ENCODE data around the gene RPN1.
"Not testable (repeated sequence)": the region's sequence is repeated elsewhere in the genome, so short reads cannot be mapped to it uniquely, and the experiment has no call there.

RPN1 gene

DNA sequence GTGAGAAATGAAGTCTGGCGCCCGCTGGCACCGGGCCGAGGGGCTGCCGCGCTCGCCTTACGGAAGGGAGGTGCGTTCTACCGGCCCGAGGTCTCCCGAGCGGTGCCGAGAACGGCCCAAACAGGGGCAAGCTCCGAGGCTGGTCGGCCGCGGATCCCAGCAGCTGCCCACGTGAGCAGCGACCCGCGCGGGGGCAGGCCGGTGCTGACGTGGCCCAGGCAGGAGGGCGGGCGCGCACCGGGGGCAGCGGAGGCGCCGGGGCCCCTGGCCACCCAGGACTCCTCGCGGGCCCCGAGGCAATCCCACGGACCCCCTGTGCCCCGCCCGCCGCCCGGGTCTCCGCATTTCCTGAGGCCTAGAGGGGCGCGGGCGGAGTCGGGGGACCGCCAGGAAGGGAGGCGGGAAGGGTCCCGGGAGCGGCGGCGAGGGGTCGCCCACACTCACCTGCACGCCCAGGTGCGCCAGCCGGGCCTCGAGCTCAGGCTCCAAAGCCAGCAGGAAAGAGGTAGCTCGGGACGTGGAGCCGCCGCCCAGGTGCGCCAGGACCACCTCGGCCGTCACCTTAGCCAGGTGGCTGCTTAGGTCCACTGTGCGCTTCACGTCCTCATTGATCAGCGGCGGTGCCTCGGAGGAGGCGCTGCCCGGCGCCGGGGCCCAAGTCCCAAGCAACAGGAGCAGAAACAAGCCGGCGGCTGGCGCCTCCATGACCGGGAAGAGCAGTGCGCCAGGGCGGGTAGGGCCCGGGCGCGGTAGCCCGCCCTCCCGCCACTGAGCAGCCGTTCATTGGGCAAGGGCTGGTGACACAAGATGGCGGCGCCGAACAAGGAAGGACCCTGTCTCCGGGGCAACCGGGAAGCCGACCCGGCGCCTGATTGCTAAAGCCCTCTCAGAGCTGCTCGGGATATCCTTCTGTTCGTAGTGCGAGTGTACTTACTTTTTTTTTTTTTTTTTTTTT, at the start of gene RPN1:
RPN1 (minus strand) TSS at position 723 of the 955 bp plus-strand sequence; CDS start at position 705, 18 bp downstream.
- intact Hi-C loops (cut with micrococcal nuclease): loop anchor here (2.0 kb wide), 1 partner anchor 30 kb away; no protein-coding TSS in a partner anchor
- H3K27ac Mint-ChIP-seq: peak within 1 kb of the TSS; percentile 91
- H3K27me3 Mint-ChIP-seq: no peaks in the 10 kb centered on the region
- peaks cover 25% of the 10 kb centered on the region for H3K36me3 Mint-ChIP-seq (ENCODE audit: low read depth)
- no peaks in the 10 kb centered on the region for H3K9me3 Mint-ChIP-seq
- peaks cover 33% of the 10 kb centered on the region for H3K4me1 Mint-ChIP-seq (ENCODE audit: low read depth)
- peak within 1 kb of the TSS; percentile 86 for H3K4me3 Mint-ChIP-seq

DNA sequence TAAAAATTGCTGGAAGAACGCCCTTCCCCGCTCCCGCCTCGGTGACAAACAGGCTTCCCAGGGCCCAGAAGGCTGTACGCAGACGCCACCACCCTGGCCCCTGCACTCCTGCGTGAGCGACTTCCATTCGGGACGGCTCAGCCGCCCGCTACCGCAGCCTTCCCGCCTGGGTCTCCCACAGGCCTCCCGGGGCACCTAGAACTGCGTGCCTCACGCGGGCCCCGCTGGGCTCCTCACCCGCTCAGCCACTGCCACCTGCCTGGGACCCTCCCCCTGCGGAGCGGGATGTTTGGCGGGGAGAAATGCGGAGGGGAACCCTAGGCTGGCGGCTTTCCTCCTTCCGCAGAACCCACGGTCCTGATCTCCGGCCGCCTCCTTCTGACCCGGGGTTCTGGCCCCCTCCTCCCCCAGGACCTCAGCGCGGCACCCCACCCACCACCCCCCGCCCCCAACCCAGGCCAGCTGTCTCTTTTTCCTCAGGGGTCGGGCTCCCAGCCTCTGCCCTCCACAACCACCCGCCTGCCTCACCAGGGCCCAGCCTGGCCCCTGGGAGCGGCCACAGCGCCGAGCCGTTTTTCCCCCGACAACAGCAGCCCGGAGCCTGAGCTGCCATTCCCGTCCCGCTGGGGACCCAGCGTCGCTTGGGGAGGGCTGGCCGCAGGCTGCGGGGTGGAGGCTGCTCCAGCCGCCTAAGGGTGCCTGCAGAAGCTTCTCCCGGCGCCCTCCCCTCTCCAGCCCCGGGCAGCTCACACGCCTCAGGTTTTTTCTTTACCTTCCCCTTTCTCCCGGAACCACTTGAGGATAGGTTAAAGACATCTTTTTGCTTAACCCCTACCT, 47.8 kb upstream of the RPN1 start:
- H3K27me3 Mint-ChIP-seq: no peaks in the 10 kb centered on the region
- H3K4me1 Mint-ChIP-seq (ENCODE audit: low read depth): peaks cover 53% of the 10 kb centered on the region
- H3K4me3 Mint-ChIP-seq: peak overlapping the region; percentile 81
- intact Hi-C loops (cut with micrococcal nuclease): no loop called here
- H3K27ac Mint-ChIP-seq: peak overlapping the region; percentile 92
- peaks cover 6% of the 10 kb centered on the region for H3K36me3 Mint-ChIP-seq (ENCODE audit: low read depth)
- H3K9me3 Mint-ChIP-seq: no peaks in the 10 kb centered on the region

DNA sequence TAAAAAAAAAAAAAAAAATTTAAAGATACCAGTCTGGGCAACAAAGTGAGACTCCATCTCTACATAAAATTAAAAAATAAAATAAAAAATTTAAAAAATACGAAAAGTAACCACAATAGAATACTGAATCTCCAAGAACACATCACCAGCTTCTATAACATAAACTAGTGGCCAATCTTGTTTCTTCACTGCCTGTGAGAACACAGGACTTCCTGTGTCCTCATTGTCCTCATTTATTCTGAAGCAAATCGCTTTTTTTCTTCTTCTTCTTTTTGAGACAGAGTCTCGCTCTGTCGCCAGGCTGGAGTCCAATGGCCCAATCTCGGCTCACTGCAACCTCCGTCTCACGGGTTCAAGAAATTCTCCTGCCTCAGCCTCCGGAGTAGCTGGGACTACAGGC, 46.7 kb upstream of the RPN1 start:
- Mint-ChIP-seq H3K9me3 (no peaks in the 10 kb centered on the region), H3K36me3 (ENCODE audit: low read depth) (peaks cover 6% of the 10 kb centered on the region), H3K27ac (peak overlapping the region; percentile 92), H3K4me3 (peak overlapping the region; percentile 81), H3K4me1 (ENCODE audit: low read depth) (peaks cover 54% of the 10 kb centered on the region), H3K27me3 (no peaks in the 10 kb centered on the region)
- intact Hi-C loops (cut with micrococcal nuclease): no loop called here

- H3K27me3 Mint-ChIP-seq: no peaks in the 10 kb centered on the region
- H3K9me3 Mint-ChIP-seq: no peaks in the 10 kb centered on the region
- peaks cover 6% of the 10 kb centered on the region for H3K36me3 Mint-ChIP-seq (ENCODE audit: low read depth)
- H3K4me1 Mint-ChIP-seq (ENCODE audit: low read depth): peaks cover 36% of the 10 kb centered on the region
- no peak overlapping the region for H3K4me3 Mint-ChIP-seq
- H3K27ac Mint-ChIP-seq: no peak overlapping the region
- intact Hi-C loops (cut with micrococcal nuclease): no loop called here
These were observed 43.1 kb upstream of the RPN1 start for GRCh38 chr3:128693696-128694095.

GRCh38 chr3:128689060-128689459, 38.4 kb upstream of the RPN1 start:
- H3K36me3 Mint-ChIP-seq (ENCODE audit: low read depth): no peaks in the 10 kb centered on the region
- H3K27me3 Mint-ChIP-seq: no peaks in the 10 kb centered on the region
- peaks cover 56% of the 10 kb centered on the region for H3K4me1 Mint-ChIP-seq (ENCODE audit: low read depth)
- intact Hi-C loops (cut with micrococcal nuclease): no loop called here
- no peaks in the 10 kb centered on the region for H3K9me3 Mint-ChIP-seq
- peak overlapping the region; percentile 7 for H3K27ac Mint-ChIP-seq
- H3K4me3 Mint-ChIP-seq: no peak overlapping the region

- intact Hi-C loops (cut with micrococcal nuclease): no loop called here
- Mint-ChIP-seq H3K27ac (peak overlapping the region; percentile 83), H3K36me3 (ENCODE audit: low read depth) (no peaks in the 10 kb centered on the region), H3K4me1 (ENCODE audit: low read depth) (peaks cover 53% of the 10 kb centered on the region), H3K9me3 (no peaks in the 10 kb centered on the region), H3K27me3 (no peaks in the 10 kb centered on the region), H3K4me3 (no peak overlapping the region)
These were observed 35.8 kb upstream of the RPN1 start for GRCh38 chr3:128686465-128686864.

- Mint-ChIP-seq H3K4me3 (no peak overlapping the region), H3K9me3 (no peaks in the 10 kb centered on the region), H3K36me3 (ENCODE audit: low read depth) (no peaks in the 10 kb centered on the region), H3K27me3 (no peaks in the 10 kb centered on the region), H3K4me1 (ENCODE audit: low read depth) (peaks cover 61% of the 10 kb centered on the region), H3K27ac (peak overlapping the region; percentile 83)
- intact Hi-C loops (cut with micrococcal nuclease): loop anchor here (1.0 kb wide), 1 partner anchor 26 kb away; no protein-coding TSS in a partner anchor
These were observed 34.5 kb upstream of the RPN1 start for GRCh38 chr3:128684986-128685726.

DNA sequence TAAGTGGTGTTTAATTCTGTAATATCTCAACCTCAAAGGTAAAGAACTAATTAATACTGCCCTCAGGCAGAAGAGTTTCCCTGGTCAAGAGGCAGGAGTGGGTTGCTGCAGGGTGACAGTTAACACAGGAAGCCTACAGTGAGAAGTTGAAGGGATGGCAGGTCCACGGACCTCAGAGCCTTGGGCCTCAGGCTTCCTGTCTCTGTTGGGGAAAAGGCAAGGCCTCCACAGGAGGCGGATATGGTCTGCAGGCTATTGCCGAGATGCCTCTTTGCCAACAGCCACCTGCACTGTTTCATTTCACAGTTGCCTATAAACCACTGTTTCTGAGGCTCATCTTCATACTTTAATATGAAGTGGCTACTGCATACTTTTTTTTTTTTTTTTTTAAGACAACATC, 33.3 kb upstream of the RPN1 start:
- H3K36me3 Mint-ChIP-seq (ENCODE audit: low read depth): peaks cover 5% of the 10 kb centered on the region
- no peak overlapping the region for H3K4me3 Mint-ChIP-seq
- H3K4me1 Mint-ChIP-seq (ENCODE audit: low read depth): peaks cover 59% of the 10 kb centered on the region
- intact Hi-C loops (cut with micrococcal nuclease): no loop called here
- H3K27ac Mint-ChIP-seq: peak overlapping the region; percentile 83
- no peaks in the 10 kb centered on the region for H3K9me3 Mint-ChIP-seq
- H3K27me3 Mint-ChIP-seq: no peaks in the 10 kb centered on the region

DNA sequence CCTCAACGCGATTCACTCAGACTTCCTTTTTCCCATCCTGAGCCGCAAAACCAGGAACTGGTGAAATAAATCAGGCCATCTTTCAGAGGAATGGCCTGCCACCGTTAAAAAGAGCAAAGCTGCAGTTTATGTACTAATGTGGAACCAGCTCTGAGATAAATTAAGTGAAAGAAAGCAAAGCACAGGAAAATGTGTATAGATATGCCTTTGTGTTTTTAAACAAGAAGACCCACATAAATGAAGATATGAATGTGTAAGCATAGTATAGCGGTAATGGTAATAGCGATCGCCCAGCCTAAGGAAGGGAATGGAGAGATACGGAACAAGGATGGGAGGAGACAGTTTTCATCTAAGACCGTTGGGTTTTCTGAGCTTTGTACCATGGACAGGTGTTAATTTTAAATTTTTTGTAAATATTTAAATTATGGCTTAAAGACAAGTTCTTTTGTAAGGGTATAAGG, 30.8 kb upstream of the RPN1 start:
- H3K9me3 Mint-ChIP-seq: no peaks in the 10 kb centered on the region
- intact Hi-C loops (cut with micrococcal nuclease): loop anchor here (2.0 kb wide), 2 partner anchors 31 to 113 kb away; partner anchors contain the start of gene RPN1
- H3K36me3 Mint-ChIP-seq (ENCODE audit: low read depth): peaks cover 5% of the 10 kb centered on the region
- H3K27ac Mint-ChIP-seq: peak overlapping the region; percentile 91
- peaks cover 58% of the 10 kb centered on the region for H3K4me1 Mint-ChIP-seq (ENCODE audit: low read depth)
- no peaks in the 10 kb centered on the region for H3K27me3 Mint-ChIP-seq
- H3K4me3 Mint-ChIP-seq: peak overlapping the region; percentile 77

DNA sequence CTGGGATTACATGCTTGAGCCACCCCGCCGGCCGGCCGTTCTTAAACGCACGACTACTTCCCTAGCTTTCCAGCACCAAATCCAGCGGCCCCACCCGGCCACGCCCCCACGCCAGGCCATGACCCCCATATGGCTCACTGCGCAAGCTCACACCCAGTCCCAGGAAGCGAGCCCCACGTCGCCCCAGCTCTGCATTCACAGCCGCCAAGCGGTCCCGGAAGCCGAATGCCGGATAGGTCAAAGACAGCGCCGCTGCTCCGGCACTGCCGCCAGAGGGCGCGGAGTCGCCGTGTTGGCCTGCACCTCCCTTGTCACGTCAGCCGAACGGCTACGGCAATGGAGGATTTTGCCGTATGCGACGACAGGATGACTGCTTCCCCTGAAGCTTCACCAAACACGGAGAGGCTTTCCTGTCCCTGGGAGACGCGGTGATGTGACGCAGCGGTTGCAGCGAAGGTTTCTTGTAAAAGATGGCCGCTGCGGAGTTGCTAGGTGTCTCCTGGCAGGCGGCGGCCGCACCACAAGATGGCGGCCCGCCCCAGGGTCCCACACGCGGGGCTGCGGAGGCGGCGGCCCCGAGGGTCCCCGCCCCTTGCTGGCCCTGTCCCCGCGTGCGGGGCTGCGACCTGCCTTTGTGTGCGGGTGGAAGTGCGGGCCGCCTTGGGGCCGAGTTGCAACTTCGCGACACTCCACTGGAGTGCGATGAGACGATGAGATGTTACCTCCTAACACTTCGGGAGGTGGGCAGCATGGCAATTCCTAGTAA, 30.2 kb upstream of the RPN1 start:
- no peaks in the 10 kb centered on the region for H3K9me3 Mint-ChIP-seq
- peak overlapping the region; percentile 77 for H3K4me3 Mint-ChIP-seq
- H3K27me3 Mint-ChIP-seq: no peaks in the 10 kb centered on the region
- H3K4me1 Mint-ChIP-seq (ENCODE audit: low read depth): peaks cover 58% of the 10 kb centered on the region
- intact Hi-C loops (cut with micrococcal nuclease): loop anchor here (1.0 to 2.0 kb wide), 3 partner anchors 30 to 114 kb away; partner anchors contain the start of genes RAB7A and RPN1
- peak overlapping the region; percentile 91 for H3K27ac Mint-ChIP-seq
- peaks cover 5% of the 10 kb centered on the region for H3K36me3 Mint-ChIP-seq (ENCODE audit: low read depth)

DNA sequence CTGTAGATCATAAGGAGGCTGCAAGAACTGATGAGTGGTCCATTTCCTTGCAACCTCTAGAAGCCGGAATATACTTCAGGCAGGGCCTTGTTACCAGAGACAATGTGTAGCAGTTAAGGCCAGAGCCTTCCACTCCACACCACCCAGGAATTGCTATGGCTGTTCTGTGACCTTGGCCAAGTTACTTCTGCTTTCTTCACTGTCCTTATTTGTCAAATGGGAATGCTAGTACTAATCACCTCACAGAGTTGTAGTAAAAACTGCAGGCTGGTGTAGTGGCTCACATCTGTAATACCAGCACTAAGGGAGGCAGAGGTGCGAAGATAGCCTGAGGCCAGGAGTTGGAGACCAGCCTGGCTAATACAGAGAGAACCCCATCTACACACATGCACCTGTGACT, 28.7 kb upstream of the RPN1 start:
- Mint-ChIP-seq H3K27me3 (no peaks in the 10 kb centered on the region), H3K4me1 (ENCODE audit: low read depth) (peaks cover 60% of the 10 kb centered on the region), H3K4me3 (no peak overlapping the region), H3K9me3 (no peaks in the 10 kb centered on the region), H3K36me3 (ENCODE audit: low read depth) (peaks cover 5% of the 10 kb centered on the region), H3K27ac (peak overlapping the region; percentile 91)
- intact Hi-C loops (cut with micrococcal nuclease): no loop called here

DNA sequence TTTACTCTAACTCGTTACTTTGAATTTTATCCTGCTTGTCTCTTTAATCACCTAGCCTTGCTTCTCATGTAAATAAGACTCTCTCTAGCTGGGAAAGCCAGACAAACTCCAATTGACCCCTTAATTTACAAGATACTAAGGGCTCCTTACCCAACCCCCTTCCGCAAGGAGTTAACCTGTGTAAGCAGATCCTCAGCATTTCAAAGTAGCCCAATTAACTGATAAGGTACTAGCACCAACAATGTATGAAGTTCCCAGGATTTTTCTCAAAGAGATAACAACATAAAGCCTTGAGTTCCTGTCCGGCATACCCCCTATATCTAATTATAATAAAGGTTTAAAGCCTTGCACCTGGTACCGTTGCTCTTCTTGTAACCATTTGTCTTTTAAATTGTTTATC, 25.2 kb upstream of the RPN1 start:
- not testable (repeated sequence) for H3K4me3 Mint-ChIP-seq, H3K27me3 Mint-ChIP-seq

More for the DNA sequence above, 25.2 kb upstream of the RPN1 start:
- H3K9me3 Mint-ChIP-seq; intact Hi-C loops (cut with micrococcal nuclease); H3K36me3 Mint-ChIP-seq (ENCODE audit: low read depth): not testable (repeated sequence)
- peaks cover 58% of the 10 kb centered on the region for H3K4me1 Mint-ChIP-seq (ENCODE audit: low read depth)
- H3K27ac Mint-ChIP-seq: peak overlapping the region; percentile 95
